GM21423 (cell line): ENCODE results near the gene MYCN.

Experiments
- ATAC-seq: cut with Tn5 transposase; IDR thresholded peaks from one replicate; pipeline ENCODE4 v1.9.1; 2021; ENCODE audit warnings: mild to moderate bottlenecking, moderate library complexity; ENCODE audit not compliant: unreplicated experiment

MYCN gene

GRCh38 chr2:15992457-15993231 lies 52.3 kb downstream of the MYCN start:
- no peak for ATAC-seq

DNA sequence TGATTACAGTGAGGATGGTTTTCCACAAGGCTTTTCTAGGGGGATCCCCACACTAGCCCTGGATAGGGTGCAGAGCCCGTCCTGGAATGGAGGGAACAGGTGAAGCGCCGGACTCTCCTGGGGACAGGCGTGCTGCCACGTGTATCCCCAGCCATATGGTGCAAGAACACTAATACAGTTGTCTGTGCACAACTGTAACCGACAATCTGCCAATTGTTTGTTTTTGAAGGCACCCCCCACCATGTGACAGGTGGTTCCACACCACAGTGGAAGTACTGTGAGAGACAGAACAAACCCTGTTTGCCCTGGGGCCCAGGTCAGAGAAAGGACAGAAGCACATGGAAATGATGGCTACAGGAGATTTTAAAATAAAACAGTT lies 52.9 kb downstream of the MYCN start:
- no peak for ATAC-seq

- no peak for ATAC-seq
These were observed 53.3 kb downstream of the MYCN start for GRCh38 chr2:15993666-15994065.

DNA sequence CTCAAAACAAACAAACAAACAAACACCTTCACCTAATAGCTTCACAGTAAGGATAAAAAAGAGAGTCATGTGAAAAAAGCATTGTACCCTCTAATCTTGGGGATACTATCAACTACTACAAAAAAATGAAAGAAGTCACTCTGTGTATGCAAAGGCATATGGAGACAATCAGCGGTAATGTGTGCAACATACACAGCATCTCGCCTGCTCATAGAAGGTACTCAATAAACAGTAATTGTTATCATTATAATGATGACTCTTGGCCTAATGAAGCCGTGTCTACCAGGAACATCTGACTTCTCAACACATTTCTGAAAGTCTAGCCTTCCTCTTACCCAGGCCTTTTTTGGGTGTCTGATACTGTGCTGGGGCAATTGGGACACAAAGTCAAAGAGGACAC lies 55.3 kb downstream of the MYCN start:
- no peak for ATAC-seq
